ENCODE measurements around the gene AGBL4. TPM values are rescaled to one million over a fixed set of nuclear protein-coding genes. Genes with fewer than 3 reads are reported as not detected.

AGBL4 gene
- polyA plus RNA-seq, 3 donors = 0.05 TPM; not detected in 2

DNA sequence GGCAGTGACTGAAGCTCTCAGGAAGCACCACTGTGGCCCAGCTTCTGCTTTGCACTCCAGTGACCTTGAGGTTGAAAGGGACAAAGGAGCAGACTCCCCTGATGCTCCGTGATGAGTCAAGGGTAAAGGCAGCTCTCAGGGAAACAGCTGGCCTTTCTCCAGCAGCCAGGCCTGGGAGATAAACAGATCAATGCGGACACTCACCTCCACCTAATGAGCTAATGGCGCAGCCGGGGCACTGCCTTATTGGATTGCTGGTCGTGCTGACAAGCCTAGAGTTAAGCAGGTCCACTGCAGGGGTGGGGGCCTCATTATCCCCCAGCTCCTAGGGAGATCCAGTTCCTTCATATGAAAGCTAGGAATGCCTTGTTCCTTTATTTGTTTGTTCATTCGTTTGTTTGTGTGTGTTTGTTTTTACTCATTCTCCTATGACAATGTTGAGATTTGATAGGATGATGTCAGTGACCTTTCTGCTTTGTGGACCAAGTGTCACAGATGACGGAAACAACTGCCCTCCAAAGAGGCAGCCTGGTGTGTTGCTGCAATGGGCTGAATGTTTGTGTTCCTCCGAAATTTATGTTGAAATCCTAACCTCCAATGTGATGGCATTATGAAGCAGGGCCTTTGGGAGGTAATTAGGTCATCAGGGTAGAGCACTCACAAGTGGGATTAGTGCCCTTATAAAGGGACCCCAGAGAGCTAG, 1105.7 kb downstream of the AGBL4 start:
- no peaks in the 10 kb centered on the region for H3K79me2 ChIP-seq (ENCODE audit: insufficient read depth, low read length)
- no peak overlapping the region for H3K9ac ChIP-seq (ENCODE audit: insufficient read depth, low read length, poor library complexity, severe bottlenecking)
- H3K4me3 Mint-ChIP-seq = no peak overlapping the region
- no peak overlapping the region for H3K27ac ChIP-seq (ENCODE audit: low read depth in 1 of 2, low read length in 2 of 2)
- H3K4me3 ChIP-seq (replicated peaks in 1 of 3; ENCODE audit: low read depth in 2 of 3, low read length in 3 of 3) = no peak overlapping the region
- no peaks in the 10 kb centered on the region for H3K36me3 ChIP-seq (replicated peaks in 1 of 2; ENCODE audit: control insufficient read depth in 1 of 2, insufficient read depth in 2 of 2, low read length in 2 of 2)
- no peak overlapping the region for H3K27ac Mint-ChIP-seq
- H3K27me3 Mint-ChIP-seq (ENCODE audit: low read depth in 3 of 3) = peaks cover 0 to 3% (median 2%) of the 10 kb centered on the region in 3 donors
- TF ChIP-seq, protein P1, sequence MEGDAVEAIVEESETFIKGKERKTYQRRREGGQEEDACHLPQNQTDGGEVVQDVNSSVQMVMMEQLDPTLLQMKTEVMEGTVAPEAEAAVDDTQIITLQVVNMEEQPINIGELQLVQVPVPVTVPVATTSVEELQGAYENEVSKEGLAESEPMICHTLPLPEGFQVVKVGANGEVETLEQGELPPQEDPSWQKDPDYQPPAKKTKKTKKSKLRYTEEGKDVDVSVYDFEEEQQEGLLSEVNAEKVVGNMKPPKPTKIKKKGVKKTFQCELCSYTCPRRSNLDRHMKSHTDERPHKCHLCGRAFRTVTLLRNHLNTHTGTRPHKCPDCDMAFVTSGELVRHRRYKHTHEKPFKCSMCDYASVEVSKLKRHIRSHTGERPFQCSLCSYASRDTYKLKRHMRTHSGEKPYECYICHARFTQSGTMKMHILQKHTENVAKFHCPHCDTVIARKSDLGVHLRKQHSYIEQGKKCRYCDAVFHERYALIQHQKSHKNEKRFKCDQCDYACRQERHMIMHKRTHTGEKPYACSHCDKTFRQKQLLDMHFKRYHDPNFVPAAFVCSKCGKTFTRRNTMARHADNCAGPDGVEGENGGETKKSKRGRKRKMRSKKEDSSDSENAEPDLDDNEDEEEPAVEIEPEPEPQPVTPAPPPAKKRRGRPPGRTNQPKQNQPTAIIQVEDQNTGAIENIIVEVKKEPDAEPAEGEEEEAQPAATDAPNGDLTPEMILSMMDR (IDR thresholded peaks at IDR 0.05) = no peak
- H3K4me1 Mint-ChIP-seq = no peaks in the 10 kb centered on the region
- no peaks in the 10 kb centered on the region for H3K9me3 ChIP-seq (replicated peaks in 1 of 2; ENCODE audit: control insufficient read depth in 1 of 2, insufficient read depth in 1 of 2, low read length in 2 of 2)
- no peak overlapping the region for H2AFZ ChIP-seq (ENCODE audit: insufficient read depth, low read depth, low read length, poor library complexity, severe bottlenecking)
- 95% methylated on average over 5 of the region's 8 CpGs for WGBS (ENCODE audit: insufficient coverage)
- H3K9me3 Mint-ChIP-seq = no peaks in the 10 kb centered on the region
- intact Hi-C loops (cut with micrococcal nuclease) = no loop called here
- H4K20me1 ChIP-seq (ENCODE audit: insufficient read depth, low read length) = no peaks in the 10 kb centered on the region
- H3K36me3 Mint-ChIP-seq = no peaks in the 10 kb centered on the region
- no peaks in the 10 kb centered on the region for H3K27me3 ChIP-seq (ENCODE audit: control insufficient read depth in 2 of 2, insufficient read depth in 2 of 2, low read length in 2 of 2)
- no peaks in the 10 kb centered on the region for H3K4me1 ChIP-seq (ENCODE audit: control insufficient read depth in 1 of 2, insufficient read depth in 2 of 2, low read length in 2 of 2)
- no peak for DNase-seq
- H3K4me2 ChIP-seq (replicated peaks; ENCODE audit: extremely low read depth, low read length, poor library complexity, severe bottlenecking) = no peak overlapping the region

DNA sequence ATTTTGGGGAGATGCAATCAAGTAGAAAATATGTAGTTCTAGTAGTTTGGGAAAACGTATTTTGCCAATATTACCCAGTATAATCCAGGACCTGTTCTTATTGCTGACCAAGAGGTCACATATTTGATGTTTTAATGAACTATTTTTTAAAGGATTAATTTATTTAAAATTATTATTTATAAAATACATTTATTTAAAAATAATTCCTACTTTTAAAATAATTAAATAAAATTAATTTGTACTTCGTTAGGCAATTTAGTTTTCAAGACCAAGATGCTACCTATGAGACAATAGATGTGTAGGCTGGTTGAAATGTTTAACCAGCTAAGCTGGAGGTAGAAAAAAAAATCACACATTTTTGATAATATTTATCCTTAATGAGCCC, 1106.7 kb downstream of the AGBL4 start:
- Mint-ChIP-seq H3K27ac (no peak overlapping the region), H3K4me3 (no peak overlapping the region), H3K9me3 (no peaks in the 10 kb centered on the region), H3K36me3 (no peaks in the 10 kb centered on the region), H3K27me3 (ENCODE audit: low read depth in 3 of 3) (peaks cover 0 to 3% (median 2%) of the 10 kb centered on the region in 3 donors), H3K4me1 (no peaks in the 10 kb centered on the region)
- H3K4me2 ChIP-seq (replicated peaks; ENCODE audit: extremely low read depth, low read length, poor library complexity, severe bottlenecking) = no peak overlapping the region
- TF ChIP-seq, protein P1 (IDR thresholded peaks at IDR 0.05) = no peak
- no peak overlapping the region for H3K9ac ChIP-seq (ENCODE audit: insufficient read depth, low read length, poor library complexity, severe bottlenecking)
- H4K20me1 ChIP-seq (ENCODE audit: insufficient read depth, low read length) = no peaks in the 10 kb centered on the region
- no peak overlapping the region for H3K27ac ChIP-seq (ENCODE audit: low read depth in 1 of 2, low read length in 2 of 2)
- no peaks in the 10 kb centered on the region for H3K27me3 ChIP-seq (ENCODE audit: control insufficient read depth in 2 of 2, insufficient read depth in 2 of 2, low read length in 2 of 2)
- H3K4me3 ChIP-seq (replicated peaks in 1 of 3; ENCODE audit: low read depth in 2 of 3, low read length in 3 of 3) = no peak overlapping the region
- DNase-seq = no peak
- H2AFZ ChIP-seq (ENCODE audit: insufficient read depth, low read depth, low read length, poor library complexity, severe bottlenecking) = no peak overlapping the region
- no peaks in the 10 kb centered on the region for H3K9me3 ChIP-seq (replicated peaks in 1 of 2; ENCODE audit: control insufficient read depth in 1 of 2, insufficient read depth in 1 of 2, low read length in 2 of 2)
- no peaks in the 10 kb centered on the region for H3K36me3 ChIP-seq (replicated peaks in 1 of 2; ENCODE audit: control insufficient read depth in 1 of 2, insufficient read depth in 2 of 2, low read length in 2 of 2)
- intact Hi-C loops (cut with micrococcal nuclease) = no loop called here
- H3K79me2 ChIP-seq (ENCODE audit: insufficient read depth, low read length) = no peaks in the 10 kb centered on the region
- WGBS (ENCODE audit: insufficient coverage) = no CpG with 5 or more reads among the region's 2 CpGs
- H3K4me1 ChIP-seq (ENCODE audit: control insufficient read depth in 1 of 2, insufficient read depth in 2 of 2, low read length in 2 of 2) = no peaks in the 10 kb centered on the region
